GM12865 (cell line): ENCODE data around the gene CROCC.
"Not testable (repeated sequence)": the region's sequence is repeated elsewhere in the genome, so short reads cannot be mapped to it uniquely, and the experiment has no call there.

Source experiments
- DNase-seq: peaks from one replicate; pipeline ENCODE4 v3.0.0; 2010; ENCODE audit warnings: low read depth
- H3K4me3 ChIP-seq: 2 replicates; pipeline ENCODE4 v1.5.1; 2011; ENCODE audit warnings: mild to moderate bottlenecking, low read depth, low read length, control low read depth
- CTCF ChIP-seq: IDR thresholded peaks from 2 replicates; pipeline ENCODE4 v1.5.1; 2011; ENCODE audit warnings: low read length, control low read depth, low read depth, inconsistent platforms; ENCODE audit not compliant: insufficient read depth; ENCODE audit errors: missing control alignments

Gene CROCC

GRCh38 chr1:16886860-16887605, 34.7 kb upstream of the CROCC start:
- no peak for DNase-seq
- H3K4me3 ChIP-seq: no peak overlapping the region
- TF ChIP-seq CTCF: no peak

GRCh38 chr1:16888860-16889816, 32.6 kb upstream of the CROCC start:
- TF ChIP-seq CTCF: no peak
- peak; percentile 49 for DNase-seq
- peak overlapping the region; percentile 27 for H3K4me3 ChIP-seq

- H3K4me3 ChIP-seq, DNase-seq: not testable (repeated sequence)
These were observed 31.2 kb upstream of the CROCC start for GRCh38 chr1:16890539-16891021.

GRCh38 chr1:16891057-16891456, 30.7 kb upstream of the CROCC start:
- H3K4me3 ChIP-seq, DNase-seq: not testable (repeated sequence)

- DNase-seq, H3K4me3 ChIP-seq: not testable (repeated sequence)
These were observed 28.7 kb upstream of the CROCC start for GRCh38 chr1:16892978-16893525.

- not testable (repeated sequence) for DNase-seq, H3K4me3 ChIP-seq
These were observed 27.9 kb upstream of the CROCC start for GRCh38 chr1:16893796-16894195.

GRCh38 chr1:16894338-16894737, 27.4 kb upstream of the CROCC start:
- not testable (repeated sequence) for DNase-seq, H3K4me3 ChIP-seq

GRCh38 chr1:16895233-16895597, 26.5 kb upstream of the CROCC start:
- peak overlapping the region; percentile 35 for H3K4me3 ChIP-seq
- DNase-seq: peak; percentile 25

GRCh38 chr1:16895598-16896315, 26.0 kb upstream of the CROCC start, which contains the start of gene RNU1-2:
Gene RNU1-2, plus strand, starts transcription at chr1:16895980.
- H3K4me3 ChIP-seq: peak within 1 kb of the TSS; percentile 35
- peak; percentile 99 for DNase-seq

- H3K4me3 ChIP-seq: 0 out of 2 replicates have a peak overlapping the region, but pooled peaks have one; percentile 1
- peak; percentile 93 for DNase-seq
These were observed 25.2 kb upstream of the CROCC start for GRCh38 chr1:16896316-16897055.

GRCh38 chr1:16897653-16898052, 24.1 kb upstream of the CROCC start:
- DNase-seq, H3K4me3 ChIP-seq: not testable (repeated sequence)

- H3K4me3 ChIP-seq, DNase-seq: not testable (repeated sequence)
These were observed 23.4 kb upstream of the CROCC start for GRCh38 chr1:16898298-16898697.

- H3K4me3 ChIP-seq, DNase-seq: not testable (repeated sequence)
These were observed 22.7 kb upstream of the CROCC start for GRCh38 chr1:16899020-16899419.
